ENCODE results near the gene HDGFL3.
"Not testable (repeated sequence)": the region's sequence is repeated elsewhere in the genome, so short reads cannot be mapped to it uniquely, and the experiment has no call there.

HDGFL3 gene

DNA sequence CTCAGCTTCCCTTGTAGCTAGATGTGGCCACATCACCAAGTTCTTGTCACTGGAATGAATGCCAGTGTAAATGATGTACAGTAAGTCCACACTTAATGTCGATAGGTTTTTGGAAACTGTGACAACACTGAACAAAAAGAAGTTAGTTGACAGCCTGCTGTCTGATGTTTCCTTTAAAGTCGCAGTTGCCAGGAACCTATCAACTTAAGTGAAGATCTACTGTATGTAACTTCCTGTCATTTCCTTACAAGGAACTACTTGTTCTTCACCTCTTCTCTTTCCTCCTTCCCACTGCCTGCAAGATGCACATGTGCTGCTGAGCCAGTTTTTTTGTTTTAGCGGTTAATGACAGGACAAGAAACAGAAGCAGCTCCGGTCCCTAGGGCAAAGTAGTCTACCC is 44.6 kb downstream of the HDGFL3 start:
- H3K9me3 ChIP-seq = no peaks in the 10 kb centered on the region
- H3K4me3 ChIP-seq (ENCODE audit: low read depth, low read length) = no peak overlapping the region
- no peaks in the 10 kb centered on the region for H3K27me3 ChIP-seq
- DNase-seq = no peak
- no peaks in the 10 kb centered on the region; the same call in none of the 2 replicates for H3K36me3 ChIP-seq
- no peaks in the 10 kb centered on the region for H3K4me1 ChIP-seq
- TF ChIP-seq, protein P1, sequence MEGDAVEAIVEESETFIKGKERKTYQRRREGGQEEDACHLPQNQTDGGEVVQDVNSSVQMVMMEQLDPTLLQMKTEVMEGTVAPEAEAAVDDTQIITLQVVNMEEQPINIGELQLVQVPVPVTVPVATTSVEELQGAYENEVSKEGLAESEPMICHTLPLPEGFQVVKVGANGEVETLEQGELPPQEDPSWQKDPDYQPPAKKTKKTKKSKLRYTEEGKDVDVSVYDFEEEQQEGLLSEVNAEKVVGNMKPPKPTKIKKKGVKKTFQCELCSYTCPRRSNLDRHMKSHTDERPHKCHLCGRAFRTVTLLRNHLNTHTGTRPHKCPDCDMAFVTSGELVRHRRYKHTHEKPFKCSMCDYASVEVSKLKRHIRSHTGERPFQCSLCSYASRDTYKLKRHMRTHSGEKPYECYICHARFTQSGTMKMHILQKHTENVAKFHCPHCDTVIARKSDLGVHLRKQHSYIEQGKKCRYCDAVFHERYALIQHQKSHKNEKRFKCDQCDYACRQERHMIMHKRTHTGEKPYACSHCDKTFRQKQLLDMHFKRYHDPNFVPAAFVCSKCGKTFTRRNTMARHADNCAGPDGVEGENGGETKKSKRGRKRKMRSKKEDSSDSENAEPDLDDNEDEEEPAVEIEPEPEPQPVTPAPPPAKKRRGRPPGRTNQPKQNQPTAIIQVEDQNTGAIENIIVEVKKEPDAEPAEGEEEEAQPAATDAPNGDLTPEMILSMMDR (IDR thresholded peaks at IDR 0.05; ENCODE audit: low read depth, low read length) = no peak

GRCh38 chr15:83160741-83161140 is 46.9 kb downstream of the HDGFL3 start:
- no peaks in the 10 kb centered on the region for H3K27me3 ChIP-seq
- TF ChIP-seq, protein P1 (IDR thresholded peaks at IDR 0.05; ENCODE audit: low read depth, low read length) = no peak
- H3K4me1 ChIP-seq = no peaks in the 10 kb centered on the region
- peaks cover 8% of the 10 kb centered on the region for H3K36me3 ChIP-seq
- H3K9me3 ChIP-seq = no peaks in the 10 kb centered on the region
- DNase-seq = no peak
- H3K4me3 ChIP-seq (ENCODE audit: low read depth, low read length) = no peak overlapping the region

DNA sequence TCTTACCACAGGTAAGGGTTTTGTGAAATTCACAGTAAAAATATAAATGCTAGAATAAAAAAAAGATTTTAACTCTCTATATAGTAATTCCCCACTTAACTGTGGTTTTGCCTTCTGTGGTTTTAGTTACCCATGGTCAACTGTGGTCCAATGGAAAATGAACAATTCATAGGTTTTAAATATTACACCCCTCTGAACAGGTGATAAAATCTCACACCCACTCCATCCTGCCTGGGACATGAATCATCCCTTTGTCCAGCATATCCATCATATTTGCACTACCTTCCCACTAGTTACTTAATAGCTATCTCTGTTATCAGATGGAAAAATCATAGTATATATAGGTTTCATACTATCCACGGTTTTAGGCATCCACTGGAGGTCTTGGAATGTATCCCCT is 49.2 kb downstream of the HDGFL3 start:
- no peak overlapping the region for H3K4me3 ChIP-seq (ENCODE audit: low read depth, low read length)
- H3K4me1 ChIP-seq = no peaks in the 10 kb centered on the region
- no peak for DNase-seq
- TF ChIP-seq, protein P1 (IDR thresholded peaks at IDR 0.05; ENCODE audit: low read depth, low read length) = no peak
- peaks cover 15% of the 10 kb centered on the region for H3K36me3 ChIP-seq
- H3K27me3 ChIP-seq = no peaks in the 10 kb centered on the region
- H3K9me3 ChIP-seq = no peaks in the 10 kb centered on the region

- Histone ChIP-seq H3K27me3 (no peaks in the 10 kb centered on the region), H3K36me3 (peaks cover 17% of the 10 kb centered on the region), H3K9me3 (no peaks in the 10 kb centered on the region), H3K4me3 (ENCODE audit: low read depth, low read length) (no peak overlapping the region), H3K4me1 (no peaks in the 10 kb centered on the region)
- TF ChIP-seq, protein P1 (IDR thresholded peaks at IDR 0.05; ENCODE audit: low read depth, low read length) = no peak
- no peak for DNase-seq
Measured at GRCh38 chr15:83155942-83156341, 51.7 kb downstream of the HDGFL3 start.

- TF ChIP-seq, protein P1 (IDR thresholded peaks at IDR 0.05; ENCODE audit: low read depth, low read length) = no peak
- Histone ChIP-seq H3K4me1 (no peaks in the 10 kb centered on the region), H3K27me3 (no peaks in the 10 kb centered on the region), H3K36me3 (peaks cover 35% of the 10 kb centered on the region), H3K4me3 (ENCODE audit: low read depth, low read length) (no peak overlapping the region), H3K9me3 (no peaks in the 10 kb centered on the region)
- no peak for DNase-seq
Measured at GRCh38 chr15:83153288-83153687, 54.3 kb downstream of the HDGFL3 start.

GRCh38 chr15:83144771-83145170 is 62.9 kb downstream of the HDGFL3 start:
- Histone ChIP-seq H3K9me3 (no peaks in the 10 kb centered on the region), H3K27me3 (no peaks in the 10 kb centered on the region), H3K4me3 (ENCODE audit: low read depth, low read length) (no peak overlapping the region), H3K4me1 (no peaks in the 10 kb centered on the region), H3K36me3 (peaks cover 14% of the 10 kb centered on the region)
- no peak for DNase-seq
- TF ChIP-seq, protein P1 (IDR thresholded peaks at IDR 0.05; ENCODE audit: low read depth, low read length) = no peak

DNA sequence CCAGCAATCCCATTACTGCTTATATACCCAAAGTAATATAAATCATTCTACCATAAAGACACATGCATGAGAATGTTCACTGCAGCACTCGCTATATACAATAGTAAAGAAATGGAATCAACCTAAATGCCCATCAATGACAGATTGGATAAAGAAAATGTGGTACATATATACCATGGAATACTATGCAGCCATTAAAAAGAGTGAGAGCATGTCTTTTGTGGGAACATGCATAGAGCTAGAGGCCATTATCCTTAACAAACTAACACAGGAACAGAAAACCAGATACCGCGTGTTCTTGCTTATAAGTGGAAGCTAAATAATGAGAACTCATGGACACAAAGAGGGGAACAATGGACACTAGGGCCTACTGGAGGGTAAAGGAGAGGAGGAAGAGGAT is 65.5 kb downstream of the HDGFL3 start:
- H3K27me3 ChIP-seq; H3K9me3 ChIP-seq; DNase-seq; H3K4me3 ChIP-seq (ENCODE audit: low read depth, low read length); H3K36me3 ChIP-seq; H3K4me1 ChIP-seq: not testable (repeated sequence)

Measured in BE2C (cell line).